DOHH2 (cell line): Measurements from ENCODE around the gene ADAM30.

Experiments used
- EZH2phosphoT487 ChIP-seq: fragments of 200-600 bp; sonication (generic); IDR thresholded peaks from 2 replicates; pipeline ENCODE4 v1.6.1; 2017; ENCODE audit warnings: borderline replicate concordance, mild to moderate bottlenecking, antibody characterized with exemption, low read length, moderate library complexity, mixed read lengths
- TF ChIP-seq, protein P1 (sequence below): fragments of 200-600 bp; sonication (generic); IDR thresholded peaks from one replicate; pipeline ENCODE4 v1.5.1; 2014; ENCODE audit warnings: antibody characterized with exemption, mild to moderate bottlenecking, low read depth, low read length; ENCODE audit not compliant: poor library complexity, severe bottlenecking

DNA sequence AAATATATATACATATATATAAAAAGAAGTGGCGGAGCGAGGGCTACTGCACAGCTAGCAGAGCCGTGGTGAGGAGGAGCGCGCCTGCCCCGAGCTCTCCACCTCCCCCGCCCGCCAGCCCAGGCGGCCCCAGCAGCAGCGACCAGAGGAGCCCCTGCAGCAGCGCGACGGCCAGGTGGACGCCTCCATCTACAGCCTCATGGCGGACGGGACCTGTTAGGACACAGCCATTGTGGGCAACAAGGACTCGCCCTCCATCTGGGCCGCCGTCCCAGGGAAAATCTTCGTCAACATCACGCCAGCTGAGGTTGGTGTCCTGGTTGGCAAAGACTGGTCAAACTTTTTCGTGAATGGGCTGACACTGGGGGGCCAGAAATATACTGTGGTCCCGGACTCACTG, 43.2 kb downstream of the ADAM30 start:
- TF ChIP-seq, protein P1, sequence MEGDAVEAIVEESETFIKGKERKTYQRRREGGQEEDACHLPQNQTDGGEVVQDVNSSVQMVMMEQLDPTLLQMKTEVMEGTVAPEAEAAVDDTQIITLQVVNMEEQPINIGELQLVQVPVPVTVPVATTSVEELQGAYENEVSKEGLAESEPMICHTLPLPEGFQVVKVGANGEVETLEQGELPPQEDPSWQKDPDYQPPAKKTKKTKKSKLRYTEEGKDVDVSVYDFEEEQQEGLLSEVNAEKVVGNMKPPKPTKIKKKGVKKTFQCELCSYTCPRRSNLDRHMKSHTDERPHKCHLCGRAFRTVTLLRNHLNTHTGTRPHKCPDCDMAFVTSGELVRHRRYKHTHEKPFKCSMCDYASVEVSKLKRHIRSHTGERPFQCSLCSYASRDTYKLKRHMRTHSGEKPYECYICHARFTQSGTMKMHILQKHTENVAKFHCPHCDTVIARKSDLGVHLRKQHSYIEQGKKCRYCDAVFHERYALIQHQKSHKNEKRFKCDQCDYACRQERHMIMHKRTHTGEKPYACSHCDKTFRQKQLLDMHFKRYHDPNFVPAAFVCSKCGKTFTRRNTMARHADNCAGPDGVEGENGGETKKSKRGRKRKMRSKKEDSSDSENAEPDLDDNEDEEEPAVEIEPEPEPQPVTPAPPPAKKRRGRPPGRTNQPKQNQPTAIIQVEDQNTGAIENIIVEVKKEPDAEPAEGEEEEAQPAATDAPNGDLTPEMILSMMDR, result no peak
- no peak for TF ChIP-seq EZH2phosphoT487
